Chondrocyte (in vitro differentiated cells): ENCODE data around the gene ZNF451. TPM values are rescaled to one million over a fixed set of nuclear protein-coding genes. Genes with fewer than 3 reads are reported as not detected.
"Not testable (repeated sequence)": the region's sequence is repeated elsewhere in the genome, so short reads cannot be mapped to it uniquely, and the experiment has no call there.

ENCODE experiments used
- DNase-seq: peaks from one replicate; pipeline ENCODE4 v3.0.0; 2021; ENCODE audit warnings: mixed read lengths, low spot score
- H3K27ac Mint-ChIP-seq: one replicate; pipeline ENCODE4 v1.8.0; 2021; ENCODE audit warnings: mild to moderate bottlenecking, moderate library complexity, mixed read lengths; ENCODE audit not compliant: unreplicated experiment
- H3K27me3 Mint-ChIP-seq: 2 replicates; pipeline ENCODE4 v1.8.0; 2021; ENCODE audit warnings: low read depth, mixed read lengths
- H3K36me3 Mint-ChIP-seq: 2 replicates; pipeline ENCODE4 v1.8.0; 2021; ENCODE audit warnings: low read depth, mixed read lengths
- H3K4me1 Mint-ChIP-seq: 2 replicates; pipeline ENCODE4 v1.8.0; 2021; ENCODE audit warnings: low read depth, mild to moderate bottlenecking, mixed read lengths
- H3K4me3 Mint-ChIP-seq: one replicate; pipeline ENCODE4 v1.8.0; 2021; ENCODE audit warnings: mild to moderate bottlenecking, moderate library complexity, mixed read lengths; ENCODE audit not compliant: unreplicated experiment
- H3K9me3 Mint-ChIP-seq: 2 replicates; pipeline ENCODE4 v1.8.0; 2021; ENCODE audit warnings: low read depth, mixed read lengths
- long read RNA-seq: library from polyadenylated mRNA; stranded (forward); transcript quantifications from one replicate; pipeline ENCODE4 v2.0.0, GENCODE V29; 2021
- total RNA-seq: library from RNA; stranded (reverse); gene quantifications from 3 replicates; pipeline ENCODE4 v1.2.1, GENCODE V29; 2021
- TF ChIP-seq, protein P1 (sequence below): fragments of 200-600 bp; sonication (generic); IDR thresholded peaks from 2 replicates; pipeline ENCODE4 v1.5.0; 2021; ENCODE audit warnings: antibody characterized with exemption, mild to moderate bottlenecking, moderate library complexity

ZNF451 gene
- total RNA-seq: 45.4 to 60.7 TPM (median 45.5 TPM) in 3 replicates
- long read RNA-seq, full-length matches to known transcripts: 34 of 51 reads
- long read RNA-seq, partial matches to known transcripts: 3 of 51 reads
- long read RNA-seq, other reads (novel, unspliced or antisense): 14 of 51 reads

DNA sequence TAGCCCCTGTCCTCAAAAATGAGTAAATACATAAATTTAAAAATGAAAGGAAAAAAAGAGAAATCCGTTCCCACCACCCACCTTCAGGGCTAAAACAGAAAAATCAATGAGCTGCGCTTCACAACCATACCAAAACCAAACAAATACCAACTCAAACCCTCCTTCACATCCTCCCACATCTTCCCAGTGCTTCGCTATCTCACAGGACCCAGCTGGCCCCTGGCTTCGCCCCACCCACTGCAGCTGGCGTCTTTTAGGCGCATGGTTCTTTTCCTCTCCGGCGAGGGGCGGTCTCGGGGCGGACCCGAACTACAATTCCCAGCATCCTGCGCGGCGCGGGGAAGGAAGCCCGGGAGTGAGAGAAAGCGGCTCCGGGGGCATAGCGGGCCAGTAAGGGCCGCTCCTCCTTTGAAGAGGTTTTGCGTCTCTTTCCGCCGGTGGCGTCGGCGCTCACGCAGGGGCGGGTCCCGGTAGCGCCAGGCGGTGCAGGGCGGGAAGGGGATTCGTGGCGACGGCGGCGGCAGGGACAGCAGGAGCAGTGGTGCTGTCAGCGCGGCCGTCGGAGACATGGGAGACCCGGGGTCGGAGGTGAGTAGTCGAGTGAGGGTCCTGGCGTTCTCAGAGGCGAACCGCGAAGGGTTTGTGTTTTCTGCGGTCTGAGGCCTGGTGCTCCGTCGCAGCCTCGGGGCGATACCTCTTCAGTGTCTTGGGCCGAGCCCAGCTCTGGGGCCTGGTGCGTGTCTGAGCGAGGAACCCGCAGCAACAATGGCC is at the start of gene ZNF451:
TSS of gene ZNF451 (plus strand) at position 502 of the 771 bp plus-strand sequence. CDS start at position 568, 66 bp downstream.
- Mint-ChIP-seq H3K27me3 (no peaks in the 10 kb centered on the region), H3K9me3 (no peaks in the 10 kb centered on the region), H3K36me3 (peaks cover 4% of the 10 kb centered on the region), H3K27ac (peak within 1 kb of the TSS; percentile 93), H3K4me3 (peak within 1 kb of the TSS; percentile 83), H3K4me1 (peaks cover 43% of the 10 kb centered on the region)
- TF ChIP-seq, protein P1, sequence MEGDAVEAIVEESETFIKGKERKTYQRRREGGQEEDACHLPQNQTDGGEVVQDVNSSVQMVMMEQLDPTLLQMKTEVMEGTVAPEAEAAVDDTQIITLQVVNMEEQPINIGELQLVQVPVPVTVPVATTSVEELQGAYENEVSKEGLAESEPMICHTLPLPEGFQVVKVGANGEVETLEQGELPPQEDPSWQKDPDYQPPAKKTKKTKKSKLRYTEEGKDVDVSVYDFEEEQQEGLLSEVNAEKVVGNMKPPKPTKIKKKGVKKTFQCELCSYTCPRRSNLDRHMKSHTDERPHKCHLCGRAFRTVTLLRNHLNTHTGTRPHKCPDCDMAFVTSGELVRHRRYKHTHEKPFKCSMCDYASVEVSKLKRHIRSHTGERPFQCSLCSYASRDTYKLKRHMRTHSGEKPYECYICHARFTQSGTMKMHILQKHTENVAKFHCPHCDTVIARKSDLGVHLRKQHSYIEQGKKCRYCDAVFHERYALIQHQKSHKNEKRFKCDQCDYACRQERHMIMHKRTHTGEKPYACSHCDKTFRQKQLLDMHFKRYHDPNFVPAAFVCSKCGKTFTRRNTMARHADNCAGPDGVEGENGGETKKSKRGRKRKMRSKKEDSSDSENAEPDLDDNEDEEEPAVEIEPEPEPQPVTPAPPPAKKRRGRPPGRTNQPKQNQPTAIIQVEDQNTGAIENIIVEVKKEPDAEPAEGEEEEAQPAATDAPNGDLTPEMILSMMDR: peak; percentile 37
- peak; percentile 98 for DNase-seq

DNA sequence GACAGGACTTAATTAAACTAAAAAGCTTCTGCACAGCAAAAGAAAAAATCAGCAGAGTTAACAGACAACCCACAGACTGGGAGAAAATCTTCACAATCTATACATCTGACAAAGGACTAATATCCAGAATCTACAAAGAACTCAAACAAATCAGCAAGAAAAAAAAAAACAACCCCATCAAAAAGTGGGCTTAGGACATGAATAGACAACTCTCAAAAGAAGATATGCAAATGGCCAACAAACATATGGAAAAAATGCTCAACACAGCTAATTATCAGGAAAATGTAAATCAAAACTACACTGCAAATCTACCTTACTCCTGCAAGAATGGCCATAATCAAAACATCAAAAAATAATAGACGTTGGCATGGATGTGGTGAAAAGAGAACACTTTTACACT is 45.9 kb upstream of the ZNF451 start:
- not testable (repeated sequence) for H3K36me3 Mint-ChIP-seq, H3K9me3 Mint-ChIP-seq, H3K27ac Mint-ChIP-seq, DNase-seq, H3K4me3 Mint-ChIP-seq
- Mint-ChIP-seq H3K27me3 (peaks cover 15% of the 10 kb centered on the region), H3K4me1 (peaks cover 17% of the 10 kb centered on the region)

DNA sequence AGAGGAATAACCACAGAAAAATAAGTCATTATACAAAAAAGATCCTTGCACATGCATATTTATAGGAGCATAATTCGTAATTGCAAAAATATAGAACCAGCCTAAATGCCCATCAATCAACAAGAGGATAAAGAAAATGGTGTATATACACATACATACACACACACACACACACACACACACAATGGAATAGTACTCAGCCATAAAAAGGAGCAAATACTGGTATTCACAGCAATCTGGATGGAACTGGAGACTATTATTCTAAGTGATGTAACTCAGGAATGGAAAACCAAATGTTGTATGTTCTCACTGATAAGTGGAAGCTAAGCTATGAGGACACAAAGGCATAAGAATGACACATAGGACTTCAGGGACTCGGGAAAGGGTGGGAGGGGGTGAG is 45.4 kb upstream of the ZNF451 start:
- Mint-ChIP-seq H3K36me3 (peaks cover 6% of the 10 kb centered on the region), H3K27me3 (peaks cover 15% of the 10 kb centered on the region), H3K4me1 (peaks cover 22% of the 10 kb centered on the region), H3K9me3 (peaks cover 3% of the 10 kb centered on the region), H3K4me3 (no peak overlapping the region), H3K27ac (no peak overlapping the region)
- no peak for DNase-seq
- TF ChIP-seq, protein P1: no peak

DNA sequence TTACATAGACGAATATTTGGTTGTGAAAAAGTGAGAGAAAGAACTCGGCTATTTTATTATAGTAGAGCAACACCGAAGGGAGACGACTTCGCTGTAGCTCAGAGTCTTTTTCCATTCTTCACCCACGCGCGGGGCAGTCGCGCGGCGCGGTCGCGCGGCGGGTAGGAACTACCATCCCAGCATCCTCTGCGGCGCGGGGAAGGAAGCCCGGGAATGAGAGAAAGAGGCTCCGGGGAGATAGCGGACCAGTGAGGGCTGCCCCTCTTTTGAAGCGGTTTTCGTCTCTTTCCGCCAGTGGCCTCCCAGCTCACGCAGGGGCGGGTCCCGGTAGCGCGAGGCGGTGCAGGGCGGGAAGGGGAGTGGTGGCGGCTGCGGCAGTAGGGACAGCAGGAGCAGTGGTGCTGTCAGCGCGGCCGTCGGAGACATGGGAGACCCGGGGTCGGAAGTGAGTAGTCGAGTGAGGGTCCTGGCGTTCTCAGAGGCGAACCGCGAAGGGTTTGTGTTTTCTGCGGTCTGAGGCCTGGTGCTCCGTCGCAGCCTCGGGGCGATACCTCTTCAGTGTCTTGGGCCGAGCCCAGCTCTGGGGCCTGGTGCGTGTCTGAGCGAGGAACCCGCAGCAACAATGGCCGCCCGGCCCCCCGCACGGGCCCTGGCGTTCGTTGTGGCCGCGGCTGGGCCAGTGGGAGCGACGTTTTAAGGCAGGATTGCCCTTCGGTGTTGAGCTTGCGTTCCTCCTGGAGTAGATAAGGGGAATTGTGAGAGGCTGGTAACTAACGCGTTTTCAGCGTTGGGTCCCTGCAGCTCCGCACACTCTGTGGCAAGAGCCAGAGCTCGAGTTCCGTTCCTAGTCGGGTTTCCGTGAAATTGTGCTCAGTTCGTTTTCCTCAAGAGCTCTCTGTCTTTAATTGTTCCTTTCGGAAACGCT is 43.4 kb upstream of the ZNF451 start, which contains the start of gene KIAA1586:
TSS of gene KIAA1586 (plus strand) at position 362 of the 925 bp plus-strand sequence. CDS start at position 425, 63 bp downstream.
- peak; percentile 94 for DNase-seq
- Mint-ChIP-seq H3K4me1 (peaks cover 28% of the 10 kb centered on the region), H3K4me3 (peak within 1 kb of the TSS; percentile 95), H3K27ac (peak within 1 kb of the TSS; percentile 93), H3K27me3 (peaks cover 15% of the 10 kb centered on the region)
- H3K9me3 Mint-ChIP-seq, H3K36me3 Mint-ChIP-seq: not testable (repeated sequence)

DNA sequence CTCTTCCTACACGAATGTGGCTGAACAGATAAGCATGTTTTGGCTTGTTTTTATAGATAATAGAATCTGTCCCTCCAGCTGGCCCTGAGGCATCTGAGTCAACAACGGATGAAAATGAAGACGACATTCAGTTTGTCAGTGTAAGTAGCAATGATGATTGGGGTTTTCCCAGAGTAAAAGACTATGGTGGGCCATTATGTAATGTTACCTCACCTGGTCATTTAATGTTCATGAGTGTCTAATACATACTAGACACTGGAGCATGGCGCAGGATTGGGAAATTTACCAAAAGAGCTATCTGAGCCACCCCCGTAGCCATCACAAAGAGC is 42.8 kb upstream of the ZNF451 start:
- not testable (repeated sequence) for H3K9me3 Mint-ChIP-seq, H3K27ac Mint-ChIP-seq, H3K4me3 Mint-ChIP-seq, DNase-seq, H3K36me3 Mint-ChIP-seq
- Mint-ChIP-seq H3K27me3 (peaks cover 12% of the 10 kb centered on the region), H3K4me1 (peaks cover 28% of the 10 kb centered on the region)

DNA sequence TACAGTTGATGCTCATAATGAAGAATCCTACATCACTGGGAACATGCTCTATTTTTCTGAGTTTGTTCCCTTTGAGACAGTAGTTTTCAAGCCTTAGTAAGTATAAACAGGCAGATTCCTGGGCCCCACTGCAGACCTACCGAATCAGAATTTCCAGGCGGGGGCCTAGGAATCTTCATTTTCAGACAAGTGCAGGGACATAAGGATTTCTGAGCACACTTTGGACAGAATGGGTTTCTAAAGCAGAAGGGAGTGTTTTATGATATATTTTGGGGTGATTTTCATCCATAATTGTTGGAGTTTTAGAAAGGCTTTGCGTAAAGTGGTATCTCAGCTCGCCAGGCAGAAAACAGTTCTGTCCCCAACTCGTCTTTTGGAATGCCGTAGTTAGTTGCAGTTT is 42.1 kb upstream of the ZNF451 start:
- H3K36me3 Mint-ChIP-seq: peaks cover 11% of the 10 kb centered on the region
- peaks cover 12% of the 10 kb centered on the region for H3K27me3 Mint-ChIP-seq
- H3K4me3 Mint-ChIP-seq: peak overlapping the region; percentile 70
- DNase-seq, H3K9me3 Mint-ChIP-seq: not testable (repeated sequence)
- H3K27ac Mint-ChIP-seq: peak overlapping the region; percentile 67
- H3K4me1 Mint-ChIP-seq: peaks cover 28% of the 10 kb centered on the region

DNA sequence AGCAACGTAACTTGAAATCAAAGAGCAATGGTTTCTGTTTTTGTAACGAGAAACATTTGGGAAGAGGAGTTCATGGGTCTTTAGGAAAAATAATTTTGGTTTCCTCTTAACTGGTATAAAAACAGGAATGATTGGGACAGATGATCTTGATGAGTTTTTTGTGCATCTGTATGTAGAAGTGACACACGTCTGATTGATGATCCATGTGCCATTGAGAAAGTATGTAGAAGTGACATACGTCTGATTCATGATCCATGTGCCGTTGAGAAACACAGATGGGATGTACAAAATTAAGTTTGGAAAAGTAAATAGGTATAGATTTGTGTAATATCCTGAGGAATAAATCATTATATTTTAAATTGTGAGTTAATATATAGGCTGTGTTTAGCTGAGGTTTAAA is 41.4 kb upstream of the ZNF451 start:
- Mint-ChIP-seq H3K27ac (peak overlapping the region; percentile 67), H3K4me1 (peaks cover 28% of the 10 kb centered on the region), H3K4me3 (peak overlapping the region; percentile 70), H3K27me3 (peaks cover 8% of the 10 kb centered on the region), H3K9me3 (peaks cover 3% of the 10 kb centered on the region), H3K36me3 (peaks cover 16% of the 10 kb centered on the region)
- TF ChIP-seq, protein P1: no peak
- DNase-seq: no peak
